GM21717 (cell line): Measurements from ENCODE around the gene NOP9.
A peak's percentile ranks its signal among the peaks of the same experiment; 100 is the strongest.

Experiments
- ATAC-seq: cut with Tn5 transposase; IDR thresholded peaks from one replicate; pipeline ENCODE4 v1.9.1; 2021; ENCODE audit warnings: mild to moderate bottlenecking, moderate library complexity; ENCODE audit not compliant: unreplicated experiment

The NOP9 gene

DNA sequence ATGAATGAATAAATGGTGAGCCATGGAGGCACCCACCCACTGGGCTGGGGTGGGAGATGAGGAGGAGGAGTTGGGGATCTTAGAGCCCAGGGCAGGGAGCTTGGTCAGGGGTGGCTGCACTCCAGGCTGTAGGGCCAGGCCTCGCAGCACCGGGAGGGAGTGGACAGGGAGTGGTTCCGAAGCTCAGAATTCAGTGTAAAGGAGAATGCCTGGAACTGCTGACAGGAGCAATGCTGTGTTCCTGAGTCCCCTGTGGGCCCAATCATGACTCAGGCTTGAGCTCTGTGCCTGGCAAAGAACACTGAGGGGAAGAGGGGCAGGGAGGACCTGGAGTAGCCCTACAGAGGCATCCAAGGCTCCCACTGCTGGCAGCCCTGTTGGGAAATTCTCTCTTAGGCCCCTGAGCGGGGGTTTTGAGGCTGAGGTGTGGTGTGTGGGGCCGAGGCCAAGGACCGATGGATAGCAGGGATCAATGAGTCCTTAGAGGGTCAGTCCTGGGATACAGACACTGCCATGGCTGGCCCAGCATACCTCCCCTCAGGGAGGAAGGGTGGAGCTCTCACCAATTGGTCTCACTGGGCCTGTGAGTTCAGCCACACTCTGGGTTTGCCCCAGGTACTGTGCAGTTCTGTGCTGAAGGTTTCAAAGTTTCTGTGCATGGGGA is 18.7 kb upstream of the NOP9 start:
- ATAC-seq: no peak

DNA sequence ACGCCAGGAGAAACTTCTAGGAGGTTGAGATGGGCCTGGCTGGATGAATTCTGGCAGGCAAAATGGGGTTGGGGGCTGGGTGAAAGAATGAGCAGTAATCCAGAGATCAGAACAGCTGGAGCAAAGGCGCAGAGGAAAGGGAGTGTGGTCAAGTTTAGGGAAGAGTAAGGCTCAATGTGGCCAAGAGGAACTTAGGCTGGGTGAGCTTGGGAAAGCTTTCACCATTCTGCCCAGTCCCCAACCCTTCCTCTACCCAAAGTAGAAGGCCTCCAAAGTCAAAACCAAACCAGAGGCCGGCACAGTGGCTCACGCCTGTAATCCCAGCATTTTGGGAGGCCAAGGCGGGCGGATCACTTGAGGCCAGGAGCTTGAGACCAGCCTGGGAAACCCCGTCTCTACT is 18.0 kb upstream of the NOP9 start:
- no peak for ATAC-seq

DNA sequence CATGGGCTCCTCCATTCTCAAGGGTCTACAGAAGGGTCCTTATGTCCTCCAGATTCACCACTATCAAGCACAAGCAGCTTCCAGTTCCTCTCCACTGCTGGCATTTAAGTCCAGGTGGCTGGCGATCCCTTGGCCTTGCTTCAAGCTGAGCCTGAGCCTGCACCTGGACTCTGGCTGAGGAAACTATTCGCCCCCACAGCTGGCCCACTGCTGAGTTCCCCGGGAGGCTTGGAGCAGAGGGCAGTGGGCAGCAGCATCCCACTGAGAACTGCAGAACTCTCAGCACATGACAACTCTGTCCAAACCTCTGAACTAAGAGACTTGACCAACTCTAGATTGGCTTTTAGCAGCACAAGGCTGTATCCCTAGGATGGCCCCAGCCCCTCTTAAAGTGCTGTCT is 16.9 kb upstream of the NOP9 start:
- no peak for ATAC-seq

DNA sequence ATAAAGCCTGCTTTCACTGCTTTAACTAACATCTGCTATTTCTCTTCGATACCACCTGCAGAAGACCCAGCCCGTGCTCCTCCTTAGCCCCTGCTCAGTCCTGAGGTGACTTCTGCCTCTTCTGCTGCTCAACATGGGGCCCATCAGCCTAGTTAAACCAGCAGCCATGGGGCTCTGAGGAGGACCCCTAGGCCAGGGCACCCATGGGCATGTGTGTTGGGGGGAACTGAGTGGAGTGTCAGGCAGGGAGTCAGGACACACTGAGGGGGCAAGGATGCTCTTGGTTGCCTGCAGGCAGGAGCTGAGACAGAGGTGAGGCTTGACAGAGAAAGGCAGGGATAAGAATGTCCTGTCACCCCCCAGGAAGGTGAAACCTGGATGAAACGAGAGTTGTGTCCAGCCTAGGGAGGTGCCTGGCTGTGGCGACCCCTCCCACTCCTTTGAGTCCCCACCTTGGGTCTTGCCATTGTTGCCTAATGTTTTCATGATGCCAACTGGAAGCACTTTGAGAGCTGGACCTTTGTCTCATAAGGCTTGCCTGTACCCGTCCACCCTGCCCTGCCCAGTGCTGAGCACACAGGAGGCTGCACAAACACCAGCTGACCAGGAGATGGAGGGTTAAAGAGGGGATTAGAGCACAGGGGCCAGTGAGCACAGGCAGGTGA is 15.7 kb upstream of the NOP9 start:
- ATAC-seq: no peak

DNA sequence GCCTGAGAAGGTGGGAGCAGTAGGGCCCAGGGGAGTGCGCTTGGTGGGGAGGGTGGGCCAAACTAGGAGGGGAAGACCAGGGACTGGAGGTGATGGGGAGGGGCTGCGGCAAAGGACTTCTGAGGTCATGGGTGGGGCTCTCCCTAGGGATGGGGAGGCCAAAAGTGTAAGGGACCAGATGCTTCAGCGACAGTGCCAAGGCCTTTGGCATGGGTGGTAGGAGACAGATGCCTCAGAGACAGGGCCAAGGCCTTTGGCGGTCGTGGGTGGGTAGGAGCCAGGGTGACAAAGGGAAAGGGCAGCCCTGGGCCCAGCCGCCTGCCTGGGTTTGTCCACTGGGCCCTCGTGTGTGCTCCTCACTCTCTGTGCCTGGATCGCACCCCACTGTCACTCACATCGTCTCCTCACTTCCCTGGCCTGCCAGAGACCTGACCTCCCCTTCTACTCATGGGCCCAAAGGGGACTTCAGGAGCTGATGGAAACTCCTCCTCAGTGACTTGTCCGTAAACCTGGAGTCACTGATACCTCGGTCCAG is 15.1 kb upstream of the NOP9 start:
- ATAC-seq: no peak

DNA sequence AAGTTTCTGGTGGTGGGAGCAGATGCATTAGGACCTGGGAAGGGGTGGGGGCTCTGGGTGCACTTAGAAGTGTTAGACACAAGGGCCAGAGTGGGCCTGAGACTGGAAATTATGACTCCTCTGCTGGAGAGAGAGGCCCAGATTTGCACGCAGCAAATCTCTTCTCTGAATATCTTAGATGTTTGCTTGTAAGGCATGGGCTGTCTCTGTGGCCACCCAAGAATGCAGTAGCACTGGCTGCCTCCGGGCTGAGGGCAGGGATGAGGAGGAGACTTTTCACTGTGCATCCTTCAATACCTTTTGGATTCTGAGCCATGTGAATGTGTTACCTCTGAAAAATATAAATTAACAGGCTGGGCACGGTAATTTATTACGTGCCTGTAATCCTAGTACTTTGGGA is 14.3 kb upstream of the NOP9 start:
- no peak for ATAC-seq

DNA sequence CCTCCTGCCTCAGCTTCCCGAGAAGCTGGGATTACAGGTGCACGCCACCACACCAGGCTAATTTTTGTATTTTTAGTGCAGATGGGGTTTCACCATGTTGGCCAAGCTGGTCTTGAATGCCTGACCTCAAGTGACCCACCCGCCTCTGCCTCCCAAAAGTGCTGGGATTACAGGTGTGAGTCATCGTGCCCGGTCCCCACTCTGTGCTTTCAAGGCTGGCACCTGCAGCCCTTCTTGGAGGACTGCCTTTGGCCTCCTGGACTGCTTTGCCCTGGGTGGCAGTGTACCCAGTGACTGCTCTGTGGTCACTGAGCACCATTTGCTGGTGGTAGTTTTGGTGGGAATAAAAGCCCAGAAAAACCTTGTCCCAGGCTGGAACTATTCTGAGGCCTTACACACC is 12.7 kb upstream of the NOP9 start:
- ATAC-seq: no peak

DNA sequence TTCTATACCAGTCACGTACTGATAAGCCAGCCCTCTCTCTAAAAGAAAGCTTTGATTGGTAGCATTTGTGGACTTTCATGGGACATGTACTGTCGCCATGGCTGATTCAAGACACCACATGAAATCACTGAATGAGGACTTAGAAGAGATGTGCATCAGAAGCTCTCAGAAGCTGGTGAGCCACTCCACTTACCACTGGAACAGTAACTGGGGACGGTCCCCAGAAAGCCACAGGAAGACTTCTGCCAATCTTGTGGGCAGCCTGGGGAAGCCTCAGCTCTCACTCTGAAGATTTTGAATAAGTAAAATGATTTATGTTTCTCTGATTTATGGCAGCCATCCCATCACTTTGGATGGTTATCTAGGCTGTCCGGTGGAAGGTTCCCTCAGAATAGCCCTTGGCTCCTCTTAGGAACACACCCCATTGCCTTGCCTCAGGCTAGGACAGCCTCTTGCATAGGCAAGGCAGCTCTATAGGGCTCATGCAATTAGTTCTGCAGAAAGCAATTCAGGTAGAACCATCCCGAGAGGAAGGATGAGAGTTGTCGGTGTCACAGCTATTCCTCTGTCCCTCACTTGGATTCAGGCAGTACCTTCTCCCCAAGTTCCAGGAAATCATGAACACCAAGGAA is 9.9 kb upstream of the NOP9 start:
- no peak for ATAC-seq

DNA sequence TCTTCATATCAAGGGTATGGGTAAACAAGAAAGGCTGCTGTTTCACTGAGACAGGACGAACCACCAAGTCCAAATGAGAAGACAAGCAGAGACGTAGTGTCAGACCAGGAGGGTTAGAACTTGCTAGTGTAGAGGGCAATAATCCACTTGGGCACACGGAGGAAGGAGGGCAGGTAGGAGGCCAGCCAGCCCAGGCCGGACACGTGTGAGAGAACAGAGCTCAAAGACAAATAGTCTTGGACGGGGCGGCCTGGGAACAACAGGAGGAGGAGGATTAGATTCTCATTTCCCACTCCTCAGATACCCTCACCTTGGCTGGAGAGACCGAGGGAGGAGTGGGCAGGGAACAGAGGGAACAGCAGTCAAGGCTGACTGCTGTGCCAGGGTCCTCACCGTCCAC is 8.9 kb upstream of the NOP9 start:
- ATAC-seq: no peak

DNA sequence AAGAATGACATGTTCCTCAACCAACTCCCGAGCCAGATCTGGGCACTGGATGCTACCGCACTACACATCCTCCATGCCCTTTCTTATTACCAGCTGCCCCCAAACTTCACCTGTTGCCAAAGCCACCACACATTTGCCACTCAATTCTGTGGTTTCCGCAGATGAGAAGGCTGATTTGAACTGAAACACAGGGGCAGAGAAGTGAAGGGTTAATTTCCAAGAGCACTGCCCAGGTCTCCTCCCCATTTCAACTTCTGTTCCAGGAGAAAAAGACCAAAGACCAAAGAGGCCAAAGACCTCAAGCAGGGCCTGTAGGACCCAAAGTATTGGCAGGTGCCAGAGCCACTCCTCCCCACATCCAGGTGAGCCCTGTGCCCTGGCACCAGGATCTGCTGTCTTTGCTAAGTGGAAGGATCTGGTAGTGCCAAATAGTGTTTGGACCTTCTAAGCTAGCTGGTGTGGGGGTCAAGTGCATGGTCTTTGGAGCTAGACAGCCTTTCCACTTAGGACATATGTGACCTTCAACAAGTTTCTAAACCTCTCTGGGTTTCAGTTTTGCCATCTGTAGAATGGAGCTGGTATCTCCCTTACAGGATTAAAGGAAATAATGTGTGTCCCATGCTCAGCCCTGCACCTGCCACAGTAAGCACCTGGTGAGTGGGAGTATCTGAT is 8.1 kb upstream of the NOP9 start:
- ATAC-seq: no peak

DNA sequence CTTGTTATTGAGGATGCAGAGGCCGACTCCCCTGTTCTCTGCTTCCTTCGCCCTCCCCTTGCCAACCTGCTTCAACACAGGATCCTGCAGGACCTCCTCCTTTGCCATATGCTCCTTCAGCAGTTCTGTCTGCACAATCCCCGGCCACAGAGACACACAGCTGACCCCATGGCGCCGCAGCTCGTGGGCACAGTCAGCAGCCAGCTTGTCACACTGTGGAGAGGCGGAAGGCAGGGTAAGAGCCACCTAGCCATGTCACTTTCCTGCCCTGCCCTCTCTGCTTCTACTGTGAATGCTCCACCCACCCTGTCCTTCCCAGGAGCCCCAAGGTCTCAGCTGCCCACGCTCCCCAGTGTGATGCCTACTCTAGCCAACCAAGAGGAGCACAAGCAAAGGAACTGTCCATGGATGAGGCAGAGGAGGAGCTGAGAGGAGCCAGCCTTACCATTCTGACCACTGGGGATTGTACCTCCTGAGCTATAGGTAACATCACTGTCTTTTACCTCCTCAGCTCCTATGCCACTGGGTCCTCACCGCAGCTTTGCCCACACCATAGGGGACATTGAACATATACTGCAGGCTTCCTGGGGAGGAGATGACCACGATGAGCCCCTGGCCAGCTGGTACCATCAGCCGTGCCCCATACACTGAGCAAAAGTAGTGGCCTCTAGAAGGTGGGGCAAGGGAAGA is 7.4 kb upstream of the NOP9 start:
- no peak for ATAC-seq

DNA sequence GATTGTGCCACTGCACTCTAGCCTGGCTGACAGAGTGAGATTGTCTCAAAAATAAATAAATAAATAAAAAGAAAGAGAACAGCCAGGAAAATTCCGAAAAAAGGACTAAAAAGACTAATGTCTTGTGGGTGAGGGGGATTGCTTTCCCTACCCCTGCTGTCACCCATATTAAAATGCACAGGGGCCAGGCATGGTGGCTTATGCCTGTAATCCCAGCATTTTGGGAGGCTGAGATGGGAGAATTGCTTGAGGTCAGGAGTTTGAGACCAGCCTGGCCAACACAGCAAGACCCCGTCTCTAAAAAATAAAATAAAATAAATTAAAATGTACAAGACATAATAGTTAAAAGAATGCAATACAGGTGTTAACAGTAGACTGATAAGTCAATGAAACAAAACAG is 6.1 kb upstream of the NOP9 start:
- no peak for ATAC-seq

DNA sequence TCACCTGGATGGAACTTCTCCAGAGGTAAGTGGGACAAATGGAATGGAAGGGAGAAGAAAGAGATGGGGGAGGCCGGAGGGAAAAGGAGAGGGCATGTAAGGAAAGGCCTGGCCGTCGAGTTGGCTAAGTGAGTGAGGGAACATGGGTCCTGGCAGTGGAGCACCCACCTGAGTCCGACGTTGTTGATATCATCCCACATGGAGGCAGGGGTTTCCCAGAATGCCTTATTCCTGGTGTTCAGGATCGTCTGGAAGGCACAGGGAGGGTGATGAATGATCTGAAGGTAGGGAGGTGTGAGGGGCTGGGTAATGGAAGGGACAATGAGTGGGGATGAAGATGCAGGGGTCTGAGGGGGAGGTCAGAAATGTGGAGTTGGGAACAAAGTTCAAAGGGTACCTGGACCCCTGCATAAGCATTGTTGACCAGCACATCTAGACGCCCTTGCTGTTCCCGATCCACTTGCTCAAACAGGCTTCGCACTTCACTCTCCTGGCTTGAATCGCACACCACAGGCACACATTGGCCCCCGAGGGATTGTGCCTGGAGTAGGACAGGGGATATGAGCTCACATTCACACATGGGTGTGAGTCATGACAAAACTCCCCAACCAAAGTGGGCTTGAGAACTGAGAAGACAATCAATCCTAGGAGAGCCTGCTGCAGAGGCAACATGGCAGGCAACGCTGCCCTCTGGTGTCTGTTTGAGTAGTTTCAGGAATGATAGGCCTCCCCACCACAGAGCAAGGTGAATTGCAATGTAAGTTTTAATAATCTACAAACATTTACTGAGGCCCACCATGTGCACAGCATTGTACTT is 3.1 kb upstream of the NOP9 start:
- ATAC-seq: peak; percentile 27

DNA sequence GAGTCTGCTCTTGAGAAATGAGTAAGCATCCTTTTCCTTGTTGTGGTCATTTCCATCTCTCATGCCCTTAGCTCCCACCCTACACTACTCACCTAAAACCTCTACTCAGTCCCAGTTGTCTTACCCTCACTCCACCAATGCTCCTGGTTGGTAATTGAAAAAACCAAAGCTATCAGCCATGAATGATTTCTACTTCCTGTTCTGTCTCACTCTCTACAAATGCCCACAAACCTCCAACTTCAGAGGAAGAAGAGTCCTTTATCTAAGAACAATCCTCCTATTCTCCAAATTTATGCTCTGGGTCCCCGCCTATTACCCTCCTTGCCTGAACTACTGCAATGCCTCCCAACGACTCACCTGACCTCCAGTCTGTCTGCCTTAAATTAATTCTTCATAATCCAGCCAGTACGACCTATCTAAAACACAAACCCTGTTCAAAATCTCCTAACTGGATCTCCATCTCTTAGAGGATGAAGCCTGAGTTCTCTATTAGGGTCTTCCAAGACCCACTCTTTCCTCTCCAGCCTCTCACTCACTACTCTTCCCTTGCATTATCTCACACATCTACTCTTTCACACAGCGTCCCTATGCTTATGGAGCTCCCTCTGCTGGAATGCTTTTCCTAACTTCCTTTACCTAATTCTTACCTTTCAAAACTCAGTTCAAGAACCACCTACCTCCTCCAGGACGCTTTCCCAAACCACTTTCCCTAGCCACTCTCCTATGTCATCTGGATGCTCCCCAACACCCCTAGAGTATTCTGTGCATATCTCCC is 2.3 kb upstream of the NOP9 start:
- ATAC-seq: peak; percentile 22

DNA sequence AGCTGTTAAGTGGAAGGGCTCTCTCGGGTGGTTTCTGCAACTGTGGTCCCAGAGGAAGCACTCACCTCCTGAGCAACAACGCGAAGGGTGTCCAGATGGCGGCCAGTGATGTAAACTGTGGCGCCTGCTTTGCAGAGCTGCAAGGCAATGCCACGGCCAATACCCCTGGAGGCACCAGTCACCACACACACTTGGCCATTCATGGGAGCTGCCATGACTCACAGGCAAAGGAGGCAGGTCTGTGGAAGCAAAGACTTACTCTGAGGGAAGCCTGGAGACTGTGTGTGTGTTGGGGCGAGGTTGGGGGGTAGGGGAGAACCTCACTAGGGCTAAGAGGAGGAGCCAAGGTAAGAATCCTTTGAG is 777 bp upstream of the NOP9 start:
- ATAC-seq: no peak

DNA sequence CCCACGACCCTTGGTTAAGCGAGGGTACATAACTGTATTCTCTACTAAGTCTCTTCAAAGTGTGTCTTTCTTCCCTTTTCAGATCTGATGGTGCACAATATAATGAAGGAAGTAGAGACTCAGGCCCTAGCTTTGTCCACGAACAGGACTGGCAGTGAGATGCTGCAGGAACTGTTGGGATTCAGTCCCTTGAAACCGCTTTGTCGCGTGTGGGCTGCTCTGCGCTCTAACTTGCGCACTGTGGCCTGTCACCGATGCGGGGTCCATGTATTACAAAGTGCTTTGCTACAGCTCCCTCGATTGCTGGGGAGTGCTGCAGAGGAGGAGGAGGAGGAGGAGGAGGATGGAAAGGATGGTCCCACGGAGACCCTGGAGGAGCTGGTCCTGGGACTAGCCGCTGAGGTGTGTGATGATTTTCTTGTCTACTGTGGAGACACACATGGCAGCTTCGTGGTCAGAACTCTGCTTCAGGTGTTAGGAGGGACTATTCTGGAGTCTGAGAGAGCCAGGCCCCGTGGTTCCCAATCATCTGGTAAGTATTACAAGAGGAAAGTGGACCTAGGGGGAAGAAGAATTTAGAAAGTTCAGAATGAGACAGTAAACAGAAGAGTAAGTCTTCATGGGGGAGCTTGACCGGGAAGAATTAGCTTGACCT is 803 bp downstream of the NOP9 start:
- ATAC-seq: no peak

DNA sequence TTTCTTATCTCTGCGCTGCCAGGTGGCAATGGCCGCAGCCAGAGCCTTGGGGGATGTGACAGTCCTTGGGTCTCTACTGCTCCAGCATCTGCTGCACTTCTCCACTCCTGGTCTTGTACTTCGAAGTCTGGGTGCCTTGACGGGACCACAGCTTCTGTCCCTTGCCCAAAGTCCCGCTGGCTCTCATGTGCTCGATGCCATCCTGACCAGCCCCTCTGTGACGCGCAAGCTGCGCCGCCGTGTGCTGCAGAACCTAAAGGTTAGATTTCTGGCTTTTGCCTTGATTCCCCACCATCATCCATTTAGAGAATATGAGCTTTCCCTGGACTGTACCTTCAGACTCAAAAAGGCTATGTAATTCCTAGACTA is 4.4 kb downstream of the NOP9 start:
- no peak for ATAC-seq

DNA sequence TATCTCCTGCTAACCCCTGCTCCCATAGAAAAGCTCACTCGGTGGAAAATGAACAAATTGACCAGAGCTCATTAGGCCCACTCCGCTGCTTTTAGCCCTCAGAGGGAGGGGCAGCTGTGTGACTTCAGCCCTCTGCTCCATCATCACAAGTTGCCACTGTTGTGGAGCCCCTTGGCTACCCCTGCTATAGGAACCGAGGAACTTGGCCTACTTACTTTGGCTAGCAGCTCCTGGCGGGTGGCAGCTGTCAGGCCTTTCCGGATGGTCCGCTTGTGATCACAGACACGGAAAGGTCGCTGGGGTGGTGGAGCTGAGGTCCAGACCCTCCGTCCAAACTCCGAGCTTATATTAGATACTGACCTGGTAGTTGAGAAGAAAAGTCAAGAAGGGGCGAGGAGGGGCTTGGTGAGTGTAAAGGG is 7.5 kb downstream of the NOP9 start:
- ATAC-seq: no peak
